Hepatocyte (in vitro differentiated cells): ENCODE results near the gene KIF17. TPM values are rescaled to one million over a fixed set of nuclear protein-coding genes. Genes with fewer than 3 reads are reported as not detected.

Experiments
- DNase-seq: peaks from one replicate; pipeline ENCODE4 v3.0.0-alpha.2; 2016; ENCODE audit warnings: low spot score
- H2AFZ ChIP-seq: fragments of 200-600 bp; sonication (generic); 2 replicates; pipeline ENCODE4 v1.6.0; 2016; ENCODE audit warnings: antibody characterized with exemption, mild to moderate bottlenecking
- H3K27ac ChIP-seq: fragments of 200-600 bp; sonication (generic); 2 replicates; pipeline ENCODE4 v1.5.1; 2016; ENCODE audit warnings: mild to moderate bottlenecking
- H3K27me3 ChIP-seq: fragments of 200-600 bp; sonication (generic); 2 replicates; pipeline ENCODE4 v1.6.1; 2016
- H3K36me3 ChIP-seq: fragments of 200-600 bp; sonication (generic); replicated peaks from 2 replicates; pipeline ENCODE4 v1.5.1; 2016; ENCODE audit warnings: low read depth; ENCODE audit not compliant: insufficient read depth
- H3K4me1 ChIP-seq: fragments of 200-600 bp; sonication (generic); 2 replicates; pipeline ENCODE4 v1.5.1; 2016; ENCODE audit warnings: mild to moderate bottlenecking, moderate library complexity; ENCODE audit not compliant: insufficient read depth
- H3K4me2 ChIP-seq: fragments of 200-600 bp; sonication (generic); 2 replicates; pipeline ENCODE4 v1.6.0; 2016
- H3K4me3 ChIP-seq: fragments of 200-600 bp; sonication (generic); 2 replicates; pipeline ENCODE4 v1.5.1; 2016; ENCODE audit warnings: mild to moderate bottlenecking
- H3K79me2 ChIP-seq: fragments of 200-600 bp; sonication (generic); 2 replicates; pipeline ENCODE4 v1.6.0; 2017; ENCODE audit warnings: mild to moderate bottlenecking
- H3K9me2 ChIP-seq: fragments of 200-600 bp; sonication (generic); replicated peaks from 2 replicates; pipeline ENCODE4 v1.6.0; 2017; ENCODE audit warnings: mild to moderate bottlenecking; ENCODE audit not compliant: insufficient read depth
- H3K9me3 ChIP-seq: fragments of 200-600 bp; sonication (generic); 2 replicates; pipeline ENCODE4 v1.5.1; 2016; ENCODE audit warnings: low read depth, mild to moderate bottlenecking
- H4K20me1 ChIP-seq: fragments of 200-600 bp; sonication (generic); 2 replicates; pipeline ENCODE4 v1.6.0; 2016; ENCODE audit warnings: mild to moderate bottlenecking; ENCODE audit not compliant: insufficient read depth, poor library complexity, severe bottlenecking
- EZH2 ChIP-seq: fragments of 200-600 bp; sonication (generic); IDR thresholded peaks from 2 replicates; pipeline ENCODE4 v1.6.1; 2016; ENCODE audit warnings: antibody characterized with exemption, mild to moderate bottlenecking, borderline replicate concordance
- EZH2phosphoT487 ChIP-seq: fragments of 200-600 bp; sonication (generic); IDR thresholded peaks from one replicate; pipeline ENCODE4 v1.6.1; 2018; ENCODE audit warnings: antibody characterized with exemption, mild to moderate bottlenecking, low read depth, moderate library complexity; ENCODE audit not compliant: unreplicated experiment, severe bottlenecking
- WGBS: methylation state at CpG from one replicate; pipeline ENCODE4 v1.1.6; 2016; ENCODE audit warnings: low lambda C conversion rate; ENCODE audit errors: missing lambda C conversion rate; 5-methylcytosine and 5-hydroxymethylcytosine counted together
- polyA plus RNA-seq: library from polyadenylated mRNA; unstranded; fragments of >200 nt; fragmentation: Nextera tagmentation; extraction: Ambion mirVana; gene quantifications from 2 replicates; pipeline ENCODE4 v1.2.1, GENCODE V29; 2016
- total RNA-seq: library from RNA; depleted of rRNA; stranded (reverse); fragments of >200 nt; gene quantifications from 2 replicates; pipeline ENCODE4 v1.2.3, GENCODE V29; 2014
- TF ChIP-seq, protein P1 (sequence below): fragments of 200-600 bp; sonication (generic); IDR thresholded peaks from 2 replicates; pipeline ENCODE4 v1.5.1; 2016; ENCODE audit warnings: antibody characterized with exemption, mild to moderate bottlenecking; ENCODE audit not compliant: poor library complexity

The KIF17 gene
- total and polyA plus RNA-seq, 2 experiments from 2014 or later = 0.23 to 0.28 TPM

DNA sequence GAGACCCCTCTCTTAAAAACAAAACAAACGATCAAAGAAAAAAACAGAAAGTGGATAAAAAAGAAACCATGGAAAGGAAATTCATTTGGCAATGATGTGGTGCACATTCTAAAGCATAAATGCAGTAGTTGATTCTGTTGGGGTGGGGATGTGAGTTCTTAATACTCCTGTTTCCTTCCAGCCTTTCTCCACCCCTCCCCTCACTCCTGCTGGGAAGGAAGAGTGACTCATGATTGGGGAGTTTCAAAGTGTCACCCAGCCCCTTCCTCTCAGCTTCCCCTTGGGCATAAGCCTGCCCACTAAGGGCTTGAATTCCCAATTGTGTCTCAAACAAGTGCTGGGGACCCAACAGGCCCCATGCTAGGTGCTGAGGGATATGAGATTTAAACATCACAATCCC, 91.3 kb downstream of the KIF17 start:
- no peaks in the 10 kb centered on the region for H3K27me3 ChIP-seq
- H3K27ac ChIP-seq = no peak overlapping the region
- no peak overlapping the region for H2AFZ ChIP-seq
- H3K4me3 ChIP-seq = no peak overlapping the region
- H3K79me2 ChIP-seq = no peaks in the 10 kb centered on the region
- no peak for DNase-seq
- no peak overlapping the region for H3K4me2 ChIP-seq
- H4K20me1 ChIP-seq = no peaks in the 10 kb centered on the region
- TF ChIP-seq, protein P1, sequence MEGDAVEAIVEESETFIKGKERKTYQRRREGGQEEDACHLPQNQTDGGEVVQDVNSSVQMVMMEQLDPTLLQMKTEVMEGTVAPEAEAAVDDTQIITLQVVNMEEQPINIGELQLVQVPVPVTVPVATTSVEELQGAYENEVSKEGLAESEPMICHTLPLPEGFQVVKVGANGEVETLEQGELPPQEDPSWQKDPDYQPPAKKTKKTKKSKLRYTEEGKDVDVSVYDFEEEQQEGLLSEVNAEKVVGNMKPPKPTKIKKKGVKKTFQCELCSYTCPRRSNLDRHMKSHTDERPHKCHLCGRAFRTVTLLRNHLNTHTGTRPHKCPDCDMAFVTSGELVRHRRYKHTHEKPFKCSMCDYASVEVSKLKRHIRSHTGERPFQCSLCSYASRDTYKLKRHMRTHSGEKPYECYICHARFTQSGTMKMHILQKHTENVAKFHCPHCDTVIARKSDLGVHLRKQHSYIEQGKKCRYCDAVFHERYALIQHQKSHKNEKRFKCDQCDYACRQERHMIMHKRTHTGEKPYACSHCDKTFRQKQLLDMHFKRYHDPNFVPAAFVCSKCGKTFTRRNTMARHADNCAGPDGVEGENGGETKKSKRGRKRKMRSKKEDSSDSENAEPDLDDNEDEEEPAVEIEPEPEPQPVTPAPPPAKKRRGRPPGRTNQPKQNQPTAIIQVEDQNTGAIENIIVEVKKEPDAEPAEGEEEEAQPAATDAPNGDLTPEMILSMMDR = no peak
- TF ChIP-seq EZH2 (no peak), EZH2phosphoT487 (no peak)
- H3K4me1 ChIP-seq = no peaks in the 10 kb centered on the region
- 82% methylated on average over 1 of the region's 1 CpG for WGBS
- no peaks in the 10 kb centered on the region for H3K9me3 ChIP-seq
- H3K9me2 ChIP-seq = no peaks in the 10 kb centered on the region
- H3K36me3 ChIP-seq = no peaks in the 10 kb centered on the region

DNA sequence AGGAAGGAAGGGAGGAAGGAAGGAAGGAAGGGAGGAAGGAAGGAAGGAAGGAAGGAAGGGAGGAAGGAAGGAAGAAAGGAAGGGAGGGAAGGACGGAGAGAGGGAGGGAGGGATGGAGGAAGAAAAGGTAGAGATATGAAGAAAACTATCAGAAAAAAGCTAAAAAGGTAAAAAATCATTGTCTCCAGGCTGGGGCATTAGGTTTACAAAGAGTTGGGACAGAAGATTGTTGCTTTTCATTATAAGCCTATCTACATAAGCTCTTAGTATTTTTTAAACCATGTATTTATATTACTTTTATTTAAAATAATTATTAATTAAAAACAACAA, 91.7 kb downstream of the KIF17 start:
- H3K4me1 ChIP-seq = no peaks in the 10 kb centered on the region
- no peaks in the 10 kb centered on the region for H3K79me2 ChIP-seq
- H4K20me1 ChIP-seq = no peaks in the 10 kb centered on the region
- no peaks in the 10 kb centered on the region for H3K9me3 ChIP-seq
- H3K4me2 ChIP-seq = no peak overlapping the region
- H3K9me2 ChIP-seq = no peaks in the 10 kb centered on the region
- H3K36me3 ChIP-seq = no peaks in the 10 kb centered on the region
- H3K27me3 ChIP-seq = no peaks in the 10 kb centered on the region
- TF ChIP-seq, protein P1 = no peak
- TF ChIP-seq EZH2 (no peak), EZH2phosphoT487 (no peak)
- H2AFZ ChIP-seq = no peak overlapping the region
- WGBS = no CpG with 5 or more reads among the region's 1 CpG
- H3K4me3 ChIP-seq = no peak overlapping the region
- DNase-seq = no peak
- no peak overlapping the region for H3K27ac ChIP-seq

DNA sequence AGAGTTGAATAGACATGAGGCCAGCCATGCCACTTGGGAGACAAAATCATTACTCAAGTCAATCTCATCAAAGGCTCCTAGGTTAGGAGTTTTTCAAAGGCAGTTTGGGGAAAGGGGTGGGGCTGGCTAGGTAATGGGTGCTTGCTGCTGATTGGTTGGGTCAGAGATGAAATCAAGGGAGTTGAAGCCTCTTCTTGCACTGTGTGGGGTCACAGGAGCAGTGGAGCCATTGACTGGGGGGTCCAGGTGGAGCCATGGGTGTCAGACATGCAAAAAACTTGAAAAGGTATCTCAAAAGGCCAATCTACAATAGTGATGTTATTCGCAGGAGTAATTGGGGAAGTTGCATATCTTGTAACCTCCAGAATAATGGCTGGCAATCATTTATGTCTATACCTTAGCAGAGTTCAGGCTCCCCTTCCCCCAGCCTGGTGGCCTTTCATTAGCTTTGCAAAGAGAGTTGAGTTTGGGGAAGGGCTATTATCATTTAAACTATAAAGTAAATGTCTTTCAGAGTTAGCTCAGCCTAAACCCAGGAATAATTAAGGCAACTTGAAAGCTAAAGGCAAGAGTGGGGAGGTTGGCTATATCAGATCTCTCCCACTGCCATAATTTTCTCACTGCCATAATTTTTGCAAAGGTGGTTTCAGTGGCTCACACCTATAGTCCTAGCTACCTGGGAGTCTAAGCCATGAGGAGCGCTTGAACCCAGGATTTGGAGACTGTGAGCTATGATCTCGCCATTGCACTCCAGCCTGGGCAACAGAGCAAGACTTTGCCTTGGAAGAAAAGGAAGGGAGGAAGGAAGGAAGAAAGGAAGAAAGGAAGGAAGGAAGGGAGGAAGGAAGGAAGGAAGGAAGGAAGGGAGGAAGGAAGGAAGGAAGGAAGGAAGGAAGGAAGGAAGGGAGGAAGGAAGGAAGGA, 92.4 kb downstream of the KIF17 start:
- Histone ChIP-seq H4K20me1 (no peaks in the 10 kb centered on the region), H3K9me3 (no peaks in the 10 kb centered on the region), H3K36me3 (no peaks in the 10 kb centered on the region), H3K79me2 (no peaks in the 10 kb centered on the region), H3K27ac (no peak overlapping the region), H2AFZ (no peak overlapping the region), H3K9me2 (no peaks in the 10 kb centered on the region), H3K4me1 (no peaks in the 10 kb centered on the region), H3K4me2 (no peak overlapping the region), H3K4me3 (no peak overlapping the region), H3K27me3 (no peaks in the 10 kb centered on the region)
- no peak for DNase-seq
- WGBS = 68% methylated on average over 3 of the region's 3 CpGs
- TF ChIP-seq, protein P1 = no peak
- TF ChIP-seq EZH2phosphoT487 (no peak), EZH2 (no peak)
